Measurements from ENCODE around the gene PAX5.

- TF ChIP-seq EZH2 (IDR thresholded peaks at IDR 0.05; ENCODE audit: borderline replicate concordance, low read depth, low read length, severe bottlenecking) = no peak
- no peak for TF ChIP-seq CTCF (IDR thresholded peaks at IDR 0.05; ENCODE audit: borderline replicate concordance, extremely low read depth, low read length, poor library complexity, severe bottlenecking)
These were observed 3.6 kb upstream of the PAX5 start for GRCh38 chr9:37037503-37038301.
